Keratinocyte (primary cell): ENCODE results near the gene CMSS1. TPM values are rescaled to one million over a fixed set of nuclear protein-coding genes. Genes with fewer than 3 reads are reported as not detected.

ENCODE experiments used
- DNase-seq: peaks from one replicate; pipeline ENCODE4 v3.0.0-alpha.2; 2011; ENCODE audit warnings: low read depth, missing footprints, low spot score
- FAIRE-seq: peaks from 2 replicates; lab custom pipeline; 2011; peaks lifted over from hg19 to GRCh38; lab: Jason Lieb, UNC
- H2AFZ ChIP-seq: 2 replicates; pipeline ENCODE4 v1.6.0; 2012; ENCODE audit warnings: low read length, control low read depth, inconsistent platforms; ENCODE audit not compliant: control insufficient read depth
- H3K27ac ChIP-seq: 2 replicates; pipeline ENCODE4 v1.5.1; 2011; ENCODE audit warnings: low read length; ENCODE audit not compliant: control insufficient read depth, insufficient read depth
- H3K27me3 ChIP-seq: 3 replicates; pipeline ENCODE4 v1.6.0; 2011; ENCODE audit warnings: low read length; ENCODE audit not compliant: control insufficient read depth, insufficient read depth; ENCODE audit errors: extremely low read depth
- H3K36me3 ChIP-seq, 2 experiments: 2 replicates in 1 of 2; 3 replicates in 1 of 2; pipeline ENCODE4 v1.5.1; 2011; ENCODE audit warnings: low read length in 2 of 2, mild to moderate bottlenecking in 1 of 2; ENCODE audit not compliant: control insufficient read depth in 2 of 2, insufficient read depth in 2 of 2; ENCODE audit errors: extremely low read depth in 1 of 2
- H3K4me1 ChIP-seq: 3 replicates; pipeline ENCODE4 v1.5.1; 2011; ENCODE audit warnings: low read length; ENCODE audit not compliant: control insufficient read depth, insufficient read depth; ENCODE audit errors: extremely low read depth
- H3K4me2 ChIP-seq: 3 replicates; pipeline ENCODE4 v1.6.0; 2011; ENCODE audit warnings: low read depth, low read length; ENCODE audit not compliant: control insufficient read depth, insufficient read depth; ENCODE audit errors: extremely low read depth
- H3K4me3 ChIP-seq, 3 experiments: fragments of 200-600 bp in 1 of 3; sonication (generic) in 1 of 3; 2 replicates in 2 of 3; 3 replicates in 1 of 3; pipeline ENCODE4 v1.5.1; 2011 to 2016; ENCODE audit warnings: low read length in 3 of 3, mild to moderate bottlenecking in 3 of 3, control low read depth in 2 of 3, inconsistent platforms in 1 of 3, low read depth in 1 of 3, mixed read lengths in 1 of 3, mixed run types in 1 of 3, moderate library complexity in 1 of 3; ENCODE audit not compliant: control insufficient read depth in 2 of 3, insufficient read depth in 2 of 3; ENCODE audit errors: extremely low read depth in 1 of 3
- H3K79me2 ChIP-seq: 2 replicates; pipeline ENCODE4 v1.6.0; 2012; ENCODE audit warnings: low read length; ENCODE audit not compliant: control insufficient read depth, insufficient read depth
- H3K9ac ChIP-seq: 3 replicates; pipeline ENCODE4 v1.6.0; 2011; ENCODE audit warnings: low read length; ENCODE audit not compliant: control insufficient read depth, insufficient read depth; ENCODE audit errors: extremely low read depth
- H3K9me1 ChIP-seq: 3 replicates; pipeline ENCODE4 v1.6.0; 2011; ENCODE audit warnings: low read length; ENCODE audit not compliant: control insufficient read depth, insufficient read depth; ENCODE audit errors: extremely low read depth
- H3K9me3 ChIP-seq: 2 replicates; pipeline ENCODE4 v1.5.1; 2012; ENCODE audit warnings: low read depth, low read length; ENCODE audit not compliant: control insufficient read depth
- H4K20me1 ChIP-seq: 3 replicates; pipeline ENCODE4 v1.6.0; 2011; ENCODE audit warnings: low read length; ENCODE audit not compliant: control insufficient read depth, insufficient read depth; ENCODE audit errors: extremely low read depth
- EZH2 ChIP-seq: IDR thresholded peaks from one replicate; pipeline ENCODE4 v1.6.1; 2012; ENCODE audit warnings: inconsistent platforms, mild to moderate bottlenecking, low read length, moderate library complexity
- dilution Hi-C: fragments of 300-500 bp; cut with MboI; formaldehyde crosslinking; loops from one replicate; pipeline ENCODE4 v1.7.0; 2020; ENCODE audit warnings: low sequenced_read_pairs; ENCODE audit not compliant: extremely low pct_ligation_motif_present
- polyA plus RNA-seq, 5 experiments: library from polyadenylated mRNA; depleted of rRNA in 3 of 5; stranded (reverse) in 3 of 5; stranded (forward) in 1 of 5; unstranded in 1 of 5; fragments of >200 nt; gene quantifications; 1 replicate in 1 of 5; 2 replicates in 3 of 5; 3 replicates in 1 of 5; pipeline versions ENCODE4 v1.2.1 to v1.2.3, GENCODE V29; 2011 to 2012; ENCODE audit warnings: missing spikeins in 2 of 5, low read depth in 1 of 5, low replicate concordance in 1 of 5
- TF ChIP-seq, protein P1 (sequence below), 3 experiments: IDR thresholded peaks in 1 of 3; conservative IDR thresholded peaks in 1 of 3; optimal IDR thresholded peaks in 1 of 3; 2 replicates in 2 of 3; 3 replicates in 1 of 3; pipeline versions ENCODE3 to v1.5.1; 2011; ENCODE audit warnings: low read length in 3 of 3, mild to moderate bottlenecking in 3 of 3, moderate library complexity in 2 of 3, control low read depth in 1 of 3, inconsistent platforms in 1 of 3; ENCODE audit not compliant: insufficient read depth in 2 of 3; ENCODE audit errors: extremely low read depth in 1 of 3

CMSS1 gene
- polyA plus RNA-seq, 1 donor (not counting 4 experiments of a cell fraction or from before 2014, with no cell fraction given) = 37.2 TPM

DNA sequence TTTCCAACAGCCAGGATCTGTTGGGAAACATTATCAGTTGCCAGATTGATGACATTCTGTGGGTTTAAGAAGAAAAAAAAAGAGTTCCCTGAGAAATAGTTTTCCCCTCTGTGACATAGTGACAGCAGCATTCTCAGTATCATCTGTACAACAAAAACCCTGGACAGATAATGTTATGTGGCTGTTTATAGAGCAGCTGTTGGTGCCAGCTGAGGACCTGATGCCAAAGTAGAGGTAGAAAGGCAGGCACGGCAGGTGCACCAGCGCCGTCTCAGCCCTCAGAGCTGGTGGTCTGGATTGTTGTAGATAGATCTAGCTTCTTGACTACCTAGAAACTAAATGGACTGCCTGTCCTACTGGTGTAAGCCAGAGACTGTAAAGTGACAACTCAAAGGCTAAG lies 352.8 kb downstream of the CMSS1 start:
- H3K79me2 ChIP-seq = no peaks in the 10 kb centered on the region
- H4K20me1 ChIP-seq = no peaks in the 10 kb centered on the region
- no peak overlapping the region for H3K4me3 ChIP-seq
- H3K9me1 ChIP-seq = no peaks in the 10 kb centered on the region
- TF ChIP-seq, protein P1, sequence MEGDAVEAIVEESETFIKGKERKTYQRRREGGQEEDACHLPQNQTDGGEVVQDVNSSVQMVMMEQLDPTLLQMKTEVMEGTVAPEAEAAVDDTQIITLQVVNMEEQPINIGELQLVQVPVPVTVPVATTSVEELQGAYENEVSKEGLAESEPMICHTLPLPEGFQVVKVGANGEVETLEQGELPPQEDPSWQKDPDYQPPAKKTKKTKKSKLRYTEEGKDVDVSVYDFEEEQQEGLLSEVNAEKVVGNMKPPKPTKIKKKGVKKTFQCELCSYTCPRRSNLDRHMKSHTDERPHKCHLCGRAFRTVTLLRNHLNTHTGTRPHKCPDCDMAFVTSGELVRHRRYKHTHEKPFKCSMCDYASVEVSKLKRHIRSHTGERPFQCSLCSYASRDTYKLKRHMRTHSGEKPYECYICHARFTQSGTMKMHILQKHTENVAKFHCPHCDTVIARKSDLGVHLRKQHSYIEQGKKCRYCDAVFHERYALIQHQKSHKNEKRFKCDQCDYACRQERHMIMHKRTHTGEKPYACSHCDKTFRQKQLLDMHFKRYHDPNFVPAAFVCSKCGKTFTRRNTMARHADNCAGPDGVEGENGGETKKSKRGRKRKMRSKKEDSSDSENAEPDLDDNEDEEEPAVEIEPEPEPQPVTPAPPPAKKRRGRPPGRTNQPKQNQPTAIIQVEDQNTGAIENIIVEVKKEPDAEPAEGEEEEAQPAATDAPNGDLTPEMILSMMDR (optimal IDR thresholded peaks at IDR 0.05 in 1 of 3, IDR thresholded peaks at IDR 0.05 in 1 of 3, conservative IDR thresholded peaks at IDR 0.05 in 1 of 3; ENCODE audit: extremely low read depth in 1 of 3, insufficient read depth in 2 of 3, low read length in 3 of 3) = no peak
- TF ChIP-seq EZH2 = no peak
- H3K4me2 ChIP-seq = no peak overlapping the region
- H3K4me1 ChIP-seq = no peaks in the 10 kb centered on the region
- no peak overlapping the region for H3K27ac ChIP-seq
- dilution Hi-C loops = no loop called here
- H3K36me3 ChIP-seq = peaks cover 0 to 3% of the 10 kb centered on the region in 2 experiments
- H3K27me3 ChIP-seq = no peaks in the 10 kb centered on the region
- no peaks in the 10 kb centered on the region for H3K9me3 ChIP-seq
- H2AFZ ChIP-seq = no peak overlapping the region
- no peak for FAIRE-seq
- no peak overlapping the region for H3K9ac ChIP-seq
- no peak for DNase-seq

GRCh38 chr3:100171211-100171914 lies 353.7 kb downstream of the CMSS1 start:
- Histone ChIP-seq H2AFZ (no peak overlapping the region), H3K27me3 (no peaks in the 10 kb centered on the region), H3K36me3 (peaks cover 0 to 3% of the 10 kb centered on the region in 2 experiments), H3K27ac (no peak overlapping the region), H3K79me2 (no peaks in the 10 kb centered on the region), H3K9me1 (no peaks in the 10 kb centered on the region), H3K9ac (no peak overlapping the region), H3K9me3 (no peaks in the 10 kb centered on the region), H3K4me2 (no peak overlapping the region), H4K20me1 (no peaks in the 10 kb centered on the region), H3K4me3 (no peak overlapping the region), H3K4me1 (no peaks in the 10 kb centered on the region)
- TF ChIP-seq, protein P1 (optimal IDR thresholded peaks at IDR 0.05 in 1 of 3, IDR thresholded peaks at IDR 0.05 in 1 of 3, conservative IDR thresholded peaks at IDR 0.05 in 1 of 3; ENCODE audit: extremely low read depth in 1 of 3, insufficient read depth in 2 of 3, low read length in 3 of 3) = no peak
- TF ChIP-seq EZH2 = no peak
- FAIRE-seq (no peak), DNase-seq (no peak)
- dilution Hi-C loops = no loop called here
